Calu3 (cell line): ENCODE results near the gene RMND5B. TPM values are rescaled to one million over a fixed set of nuclear protein-coding genes. Genes with fewer than 3 reads are reported as not detected.

Source experiments
- BruUV-seq: library from RNA; stranded (reverse); fragments of 400-500 nt; replicated peaks from 2 replicates; lab custom pipeline; 2021; lab: Mats Ljungman, UMichigan
- CTCF ChIA-PET: fragments of 300-600 bp; sonication (Branson Sonifier 250); formaldehyde crosslinking; loops from one replicate; lab custom pipeline; 2022; ENCODE audit warnings: antibody characterized with exemption; lab: Charles Lee
- DNase-seq: peaks from one replicate; pipeline ENCODE4 v3.0.0; 2022
- H3K27ac Mint-ChIP-seq: one replicate; pipeline ENCODE4 v1.8.0; 2022; ENCODE audit warnings: mixed read lengths; ENCODE audit not compliant: unreplicated experiment
- H3K27me3 Mint-ChIP-seq: one replicate; pipeline ENCODE4 v1.8.0; 2022; ENCODE audit warnings: mixed read lengths; ENCODE audit not compliant: unreplicated experiment
- H3K36me3 Mint-ChIP-seq: one replicate; pipeline ENCODE4 v1.8.0; 2022; ENCODE audit warnings: mild to moderate bottlenecking, moderate library complexity, mixed read lengths; ENCODE audit not compliant: insufficient read depth, unreplicated experiment
- H3K4me1 Mint-ChIP-seq: one replicate; pipeline ENCODE4 v1.8.0; 2022; ENCODE audit warnings: mild to moderate bottlenecking, low read depth, mixed read lengths; ENCODE audit not compliant: unreplicated experiment
- H3K4me3 Mint-ChIP-seq: one replicate; pipeline ENCODE4 v1.8.0; 2022; ENCODE audit warnings: mild to moderate bottlenecking, low read depth, moderate library complexity, mixed read lengths; ENCODE audit not compliant: unreplicated experiment
- H3K9me3 Mint-ChIP-seq: one replicate; pipeline ENCODE4 v1.8.0; 2022; ENCODE audit warnings: low read depth, mixed read lengths; ENCODE audit not compliant: unreplicated experiment
- CTCF ChIP-seq: fragments of 200-600 bp; IDR thresholded peaks from one replicate; pipeline ENCODE4 v1.8.0; 2022; ENCODE audit warnings: antibody characterized with exemption; ENCODE audit not compliant: unreplicated experiment
- intact Hi-C: fragments of 100-400 bp; cut with micrococcal nuclease; formaldehyde crosslinking; loops from one replicate; pipeline ENCODE4 v1.10.0; 2022; ENCODE audit not compliant: unreplicated experiment
- total RNA-seq: library from RNA; stranded (reverse); gene quantifications from 2 replicates; pipeline ENCODE4 v1.2.3, GENCODE V29; 2022

Gene RMND5B
- total RNA-seq, 1 experiment from 2014 or later, result 50.7 TPM

- no peaks in the 10 kb centered on the region for H3K4me1 Mint-ChIP-seq
- DNase-seq, result no peak
- H3K9me3 Mint-ChIP-seq, result no peaks in the 10 kb centered on the region
- H3K4me3 Mint-ChIP-seq, result no peak overlapping the region
- peaks cover 42% of the 10 kb centered on the region for H3K27me3 Mint-ChIP-seq
- no peak for TF ChIP-seq CTCF
- no TSS peak for BruUV-seq
- H3K36me3 Mint-ChIP-seq, result no peaks in the 10 kb centered on the region
- H3K27ac Mint-ChIP-seq, result no peak overlapping the region
- intact Hi-C loops, result no loop called here
- CTCF ChIA-PET, result no interaction called here
Observed at GRCh38 chr5:178174456-178174855, 43.6 kb downstream of the RMND5B start.

GRCh38 chr5:178176791-178177190 lies 46.0 kb downstream of the RMND5B start:
- no peak for TF ChIP-seq CTCF
- CTCF ChIA-PET, result no interaction called here

GRCh38 chr5:178177569-178177968 lies 46.8 kb downstream of the RMND5B start:
- no peak for DNase-seq
- BruUV-seq, result no TSS peak
- CTCF ChIA-PET, result no interaction called here
- no peak overlapping the region for H3K4me3 Mint-ChIP-seq
- H3K4me1 Mint-ChIP-seq, result no peaks in the 10 kb centered on the region
- H3K27ac Mint-ChIP-seq, result no peak overlapping the region
- intact Hi-C loops, result no loop called here
- peaks cover 3% of the 10 kb centered on the region for H3K9me3 Mint-ChIP-seq
- H3K36me3 Mint-ChIP-seq, result no peaks in the 10 kb centered on the region
- peaks cover 20% of the 10 kb centered on the region for H3K27me3 Mint-ChIP-seq
- TF ChIP-seq CTCF, result no peak

More at GRCh38 chr5:178176791-178177190, 46.0 kb downstream of the RMND5B start:
- Mint-ChIP-seq H3K4me3 (no peak overlapping the region), H3K27me3 (peaks cover 20% of the 10 kb centered on the region), H3K27ac (no peak overlapping the region), H3K9me3 (peaks cover 3% of the 10 kb centered on the region), H3K36me3 (no peaks in the 10 kb centered on the region), H3K4me1 (no peaks in the 10 kb centered on the region)
- BruUV-seq, result no TSS peak
- DNase-seq, result no peak
- intact Hi-C loops, result no loop called here

- H3K4me3 Mint-ChIP-seq, result no peak overlapping the region
- H3K9me3 Mint-ChIP-seq, result peaks cover 3% of the 10 kb centered on the region
- H3K27me3 Mint-ChIP-seq, result peaks cover 20% of the 10 kb centered on the region
- CTCF ChIA-PET, result interaction anchor here (1.0 kb wide), 1 partner anchor 10 kb away, joined by 3 read pairs; no protein-coding TSS in a partner anchor
- TF ChIP-seq CTCF, result no peak
- H3K36me3 Mint-ChIP-seq, result no peaks in the 10 kb centered on the region
- intact Hi-C loops, result no loop called here
- H3K4me1 Mint-ChIP-seq, result no peaks in the 10 kb centered on the region
- BruUV-seq, result no TSS peak
- no peak for DNase-seq
- H3K27ac Mint-ChIP-seq, result no peak overlapping the region
Observed at GRCh38 chr5:178180141-178180863, 49.5 kb downstream of the RMND5B start.
